HG03108 (cell line): Measurements from ENCODE around the gene TRABD2A.

Source experiments
- ATAC-seq: cut with Tn5 transposase; IDR thresholded peaks from one replicate; pipeline ENCODE4 v1.9.1; 2021; ENCODE audit warnings: moderate library complexity; ENCODE audit not compliant: unreplicated experiment

Gene TRABD2A

DNA sequence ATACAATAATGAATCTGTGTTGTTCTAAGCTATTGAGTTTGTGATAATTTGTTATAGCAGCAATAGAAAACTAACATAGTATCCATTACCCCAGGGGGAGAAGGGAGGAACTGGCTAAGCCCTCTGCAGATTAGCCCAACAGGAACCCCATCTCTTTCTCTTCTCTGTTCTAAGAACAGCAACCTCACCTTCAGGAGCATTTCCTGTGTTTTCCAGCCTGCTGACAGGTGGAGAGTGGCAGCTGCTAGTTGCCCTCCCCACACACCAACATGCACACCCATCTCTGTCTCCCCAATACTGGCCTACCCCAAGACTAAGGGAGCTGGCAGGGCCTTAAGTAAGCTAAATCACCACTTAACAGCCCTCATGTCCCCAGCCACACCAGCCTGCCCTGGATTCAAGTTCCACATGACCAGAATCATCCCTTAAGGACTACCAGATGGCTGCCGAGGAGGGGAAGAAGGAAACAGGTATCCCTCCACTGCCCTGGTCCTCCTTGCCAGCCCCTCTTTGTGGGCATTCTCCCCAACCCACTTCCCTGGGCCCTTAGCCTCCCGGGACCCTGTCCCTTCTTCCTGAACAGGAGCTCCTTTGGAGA lies 52.8 kb downstream of the TRABD2A start:
- no peak for ATAC-seq

DNA sequence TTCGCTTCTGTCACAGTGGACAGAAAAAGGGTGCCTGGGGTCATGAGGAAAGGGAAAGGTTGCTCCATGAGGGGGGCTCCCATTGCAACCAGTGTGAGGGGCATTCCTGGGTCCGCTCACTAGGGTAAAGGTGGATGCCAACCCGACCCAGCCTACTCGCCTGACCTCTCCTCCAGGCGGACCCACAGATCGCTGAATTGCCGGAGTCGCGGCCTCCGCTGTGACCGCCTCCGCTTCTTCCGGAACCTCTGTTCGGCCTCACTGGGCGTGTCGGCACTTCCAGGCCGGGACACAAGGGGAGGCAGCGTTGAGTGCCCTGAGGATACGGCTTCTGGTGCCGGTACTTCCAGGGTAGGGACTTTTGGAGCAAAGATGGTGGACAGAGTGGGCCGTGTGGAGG lies 57.1 kb downstream of the TRABD2A start:
- ATAC-seq: no peak

GRCh38 chr2:84823229-84823628 lies 57.7 kb downstream of the TRABD2A start:
- ATAC-seq: no peak

DNA sequence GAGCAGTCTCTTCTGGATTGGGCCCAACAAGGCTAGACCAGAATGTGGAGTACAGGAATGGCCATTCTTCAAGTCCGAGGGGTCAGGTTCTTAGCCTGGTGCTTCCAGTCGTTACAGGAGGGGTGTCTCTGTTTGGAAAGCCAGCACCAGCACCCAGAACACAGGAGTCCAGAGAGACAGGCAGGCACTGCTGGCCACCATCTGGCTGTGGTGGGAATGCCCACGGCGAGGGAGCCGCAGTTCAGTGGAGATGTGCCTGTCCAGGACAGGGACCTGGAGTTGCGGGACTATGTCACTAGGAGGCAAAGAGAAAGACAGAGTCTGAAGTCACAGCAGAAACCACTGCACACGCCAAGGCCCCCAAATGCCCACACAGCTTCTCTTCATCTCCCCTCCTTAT lies 59.1 kb downstream of the TRABD2A start:
- no peak for ATAC-seq

DNA sequence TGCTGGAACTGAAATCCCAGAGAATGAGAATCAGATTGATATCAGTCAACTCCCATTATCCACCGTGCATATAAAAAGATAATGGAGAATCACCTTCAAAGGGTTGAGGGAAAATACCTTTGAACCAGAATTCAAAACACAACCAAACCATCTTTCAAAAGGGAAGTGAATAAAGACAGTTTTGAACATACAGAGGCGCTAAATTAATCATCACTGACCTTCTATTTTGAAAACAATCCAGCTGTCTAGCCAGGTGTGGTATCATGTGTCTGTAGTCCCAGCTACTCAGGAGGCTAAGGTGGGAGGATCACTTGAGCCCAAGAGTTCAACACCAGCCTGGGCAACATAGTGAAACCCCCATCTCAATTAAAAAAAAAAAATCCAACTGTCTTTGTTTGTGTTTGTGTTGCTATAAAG lies 63.6 kb downstream of the TRABD2A start:
- peak; percentile 95 for ATAC-seq

DNA sequence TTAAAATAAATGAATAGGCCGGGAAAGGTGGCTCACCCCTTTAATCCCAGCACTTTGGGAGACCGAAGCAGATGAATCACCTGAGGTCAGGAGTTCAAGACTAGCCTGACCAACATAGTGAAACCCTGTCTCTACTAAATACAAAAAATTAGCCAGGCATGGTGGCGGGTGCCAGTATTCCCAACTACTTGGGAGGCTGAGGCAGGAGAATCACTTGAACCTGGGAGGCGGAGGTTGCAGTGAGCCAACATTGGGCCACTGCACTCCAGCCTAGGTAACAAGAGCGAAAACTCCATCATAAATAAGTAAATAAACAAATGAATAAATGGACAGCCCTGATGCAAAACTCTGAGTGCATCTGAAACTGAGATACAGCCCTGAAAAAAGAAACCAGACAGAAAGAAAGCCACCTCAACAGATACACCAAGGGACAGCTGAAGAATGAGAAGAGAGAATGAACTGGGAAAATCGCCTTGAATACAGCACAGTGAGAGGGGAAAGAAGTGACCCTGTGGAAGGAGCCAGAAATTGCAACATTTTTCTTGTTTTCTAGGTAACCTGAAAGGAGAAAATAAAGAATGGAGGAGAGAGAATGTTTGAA lies 64.4 kb downstream of the TRABD2A start:
- peak; percentile 74 for ATAC-seq

GRCh38 chr2:84815146-84815545 lies 65.7 kb downstream of the TRABD2A start:
- no peak for ATAC-seq

DNA sequence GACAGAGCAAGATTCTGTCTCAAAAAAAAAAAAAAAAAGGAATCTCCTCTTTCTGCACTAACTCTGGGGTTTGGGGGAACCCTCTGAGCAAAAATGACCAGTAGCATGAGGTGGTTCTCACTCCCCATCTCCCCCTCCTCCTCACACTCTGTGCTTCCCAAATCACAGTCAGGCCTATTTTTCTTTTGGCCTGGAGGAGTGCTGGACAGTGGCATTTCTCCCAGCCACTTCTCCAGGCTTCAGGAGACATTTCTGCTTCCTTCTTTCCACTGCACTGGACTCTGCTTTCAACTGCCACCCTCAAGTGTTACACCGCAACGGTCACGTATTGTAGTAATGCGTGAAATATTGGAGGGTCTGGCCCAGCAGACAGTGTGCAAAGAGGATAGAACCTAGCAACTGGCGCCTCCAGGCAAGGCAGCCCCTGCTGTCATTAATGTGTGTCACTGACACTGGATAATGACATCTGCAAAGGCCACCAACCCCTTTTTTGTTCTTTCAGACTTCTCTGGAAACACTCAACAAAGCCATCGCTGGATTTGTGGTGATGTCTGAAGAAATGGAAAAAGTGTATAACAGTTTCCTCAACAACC lies 68.9 kb downstream of the TRABD2A start:
- ATAC-seq: no peak

DNA sequence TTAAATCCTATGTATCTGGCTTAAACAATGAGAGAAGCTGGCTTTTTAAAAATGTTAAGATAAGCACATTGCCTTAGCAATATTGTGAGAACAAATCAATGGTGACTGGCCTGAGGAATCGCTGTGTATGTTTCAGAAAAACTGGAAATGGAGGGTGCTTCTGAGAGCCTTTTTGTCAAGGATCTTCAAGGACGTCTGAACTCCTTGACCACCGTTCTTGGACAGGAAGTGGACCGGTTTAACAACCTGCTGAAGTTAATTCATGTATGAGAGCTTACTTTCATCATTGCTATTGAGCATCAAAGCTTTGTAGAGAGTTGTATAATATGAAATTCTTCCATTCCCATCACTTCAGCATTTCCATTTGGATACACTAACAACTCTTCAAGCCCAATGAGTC lies 72.6 kb downstream of the TRABD2A start:
- no peak for ATAC-seq

- ATAC-seq: no peak
These were observed 73.8 kb downstream of the TRABD2A start for GRCh38 chr2:84807063-84807485.

- ATAC-seq: no peak
These were observed 75.5 kb downstream of the TRABD2A start for GRCh38 chr2:84805250-84805958.

GRCh38 chr2:84801811-84802210 lies 79.1 kb downstream of the TRABD2A start:
- ATAC-seq: no peak

- peak; percentile 87 for ATAC-seq
These were observed 80.6 kb downstream of the TRABD2A start for GRCh38 chr2:84800194-84800805.

DNA sequence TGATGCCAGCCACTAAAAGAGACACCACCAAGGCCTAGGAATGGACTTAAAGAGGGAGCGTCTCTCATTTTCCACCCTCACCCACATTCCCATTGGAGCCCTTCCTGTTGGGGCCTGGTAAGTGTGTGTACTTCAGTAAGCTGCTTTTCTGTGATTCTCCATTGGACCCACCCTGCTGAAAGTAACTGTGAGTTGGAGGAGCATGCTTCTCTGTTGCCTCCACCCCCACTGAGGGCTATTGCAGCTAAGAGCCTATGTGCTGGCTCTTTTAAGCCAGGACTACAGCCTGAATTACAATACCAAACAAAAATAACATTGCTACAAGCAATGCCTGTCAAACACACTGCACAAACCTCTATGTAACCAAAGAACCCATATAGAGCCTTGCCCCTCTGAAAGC lies 81.1 kb downstream of the TRABD2A start:
- ATAC-seq: no peak

- no peak for ATAC-seq
These were observed 83.6 kb downstream of the TRABD2A start for GRCh38 chr2:84797271-84797670.

- no peak for ATAC-seq
These were observed 84.1 kb downstream of the TRABD2A start for GRCh38 chr2:84796798-84797197.

GRCh38 chr2:84793641-84794040 lies 87.2 kb downstream of the TRABD2A start:
- no peak for ATAC-seq

- no peak for ATAC-seq
These were observed 87.9 kb downstream of the TRABD2A start for GRCh38 chr2:84792856-84793522.

DNA sequence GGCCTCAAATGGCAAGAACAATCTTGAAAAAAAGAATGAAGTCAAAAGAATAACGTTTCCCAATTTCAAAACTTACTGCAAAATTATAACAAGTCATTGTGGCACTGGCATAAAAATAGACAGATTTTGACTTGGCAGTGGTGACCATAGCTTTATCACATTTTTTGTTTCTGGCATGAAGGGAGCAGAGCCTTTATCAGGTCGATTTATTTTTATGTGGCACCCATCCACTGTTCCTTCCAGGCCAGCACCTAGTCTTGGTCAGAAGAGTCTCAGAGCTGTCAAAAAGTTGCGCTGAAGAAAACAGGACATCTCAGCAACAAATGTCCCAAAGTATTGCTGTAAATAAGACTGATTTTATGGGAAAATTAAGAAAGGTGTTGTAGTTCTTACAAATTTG lies 92.4 kb downstream of the TRABD2A start:
- no peak for ATAC-seq

GRCh38 chr2:84788027-84788426 lies 92.9 kb downstream of the TRABD2A start:
- no peak for ATAC-seq

DNA sequence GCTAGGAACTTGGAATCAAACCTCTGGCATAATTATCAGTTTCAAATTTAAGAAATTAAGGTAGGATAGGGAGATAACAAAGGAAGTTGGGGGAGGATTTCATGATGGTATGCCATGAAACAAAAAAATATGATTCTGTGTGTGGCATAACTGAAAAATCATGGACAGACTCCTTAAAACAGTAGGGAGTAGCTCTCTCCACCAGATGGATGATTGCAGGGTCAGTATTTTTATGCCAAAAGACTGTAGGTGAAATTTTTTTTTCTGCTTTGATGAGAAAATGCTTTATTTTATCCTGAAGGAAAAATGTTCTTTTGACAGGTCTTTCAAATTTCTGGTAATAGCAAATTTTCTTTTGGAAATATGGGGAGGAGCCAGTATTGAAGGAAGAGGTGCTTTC lies 94.3 kb downstream of the TRABD2A start:
- ATAC-seq: no peak
